Smooth muscle cell of bladder (primary cell): ENCODE data around the gene CITED4. TPM values are rescaled to one million over a fixed set of nuclear protein-coding genes. Genes with fewer than 3 reads are reported as not detected.

Source experiments
- total RNA-seq: library from RNA; depleted of rRNA; stranded (reverse); fragments of >200 nt; gene quantifications from 2 replicates; pipeline ENCODE4 v1.2.3, GENCODE V29; 2014

CITED4 gene
- 1.5 and 2.1 TPM in 2 replicates for total RNA-seq

GRCh38 chr1:40862008-40862863 lies at the start of gene CITED4:
TSS of gene CITED4 (minus strand) at chr1:40862363. CDS start at chr1:40862127, 236 bp downstream.

Other genes starting within 250 kb of the CITED4 start
- 0.14 and 0.18 TPM in 2 replicates for gene RIMS3, start 196.7 kb downstream of the CITED4 start, total RNA-seq
- gene NFYC, start 170.7 kb downstream of the CITED4 start, total RNA-seq: 15.6 and 18.0 TPM in 2 replicates
- under 0.01 TPM in 1 of 2 replicates, not detected in the other for gene KCNQ4, start 78.6 kb downstream of the CITED4 start, total RNA-seq
- gene CTPS1, start 117.3 kb upstream of the CITED4 start, total RNA-seq: 18.2 and 20.1 TPM in 2 replicates
- 0.28 and 0.55 TPM in 2 replicates for gene SLFNL1, start 159.4 kb upstream of the CITED4 start, total RNA-seq